ENCODE data around the gene SYP.

Gene SYP

GRCh38 chrX:49139713-49140112 is 60.3 kb downstream of the SYP start:
- DNase-seq (ENCODE audit: extremely low spot score): no peak
- TF ChIP-seq SUZ12 (IDR thresholded peaks at IDR 0.05) (no peak), BHLHE40 (IDR thresholded peaks at IDR 0.05; ENCODE audit: borderline replicate concordance) (no peak), CTBP1 (IDR thresholded peaks at IDR 0.05; ENCODE audit: borderline replicate concordance) (no peak), PKNOX1 (IDR thresholded peaks at IDR 0.05) (no peak), SP1 (IDR thresholded peaks at IDR 0.05) (no peak), TARDBP (IDR thresholded peaks at IDR 0.05) (no peak), FOXK2 (IDR thresholded peaks at IDR 0.05) (no peak), ARNT (IDR thresholded peaks at IDR 0.05) (no peak), ZNF384 (IDR thresholded peaks at IDR 0.05) (no peak), FOXA1 (IDR thresholded peaks at IDR 0.05) (no peak), L3MBTL2 (conservative IDR thresholded peaks at IDR 0.05) (no peak), ELF4 (IDR thresholded peaks at IDR 0.05) (no peak), FOXM1 (IDR thresholded peaks at IDR 0.05; ENCODE audit: borderline replicate concordance) (no peak), NFRKB (IDR thresholded peaks at IDR 0.05) (no peak), LEF1 (IDR thresholded peaks at IDR 0.05; ENCODE audit: borderline replicate concordance) (no peak), HDGF (IDR thresholded peaks at IDR 0.05; ENCODE audit: borderline replicate concordance) (no peak)
- POLR2A ChIA-PET: no interaction called here
- CTCF ChIA-PET: no interaction called here

Data from HEK293T (cell line).